AG08396 (cell line): Measurements from ENCODE around the gene PTK7.

Source experiments
- DNase-seq: peaks from one replicate; pipeline ENCODE4 v3.0.0; 2012; ENCODE audit warnings: low spot score, mixed read lengths

The PTK7 gene

GRCh38 chr6:43180058-43180457 lies 103.9 kb downstream of the PTK7 start:
- DNase-seq, result no peak

DNA sequence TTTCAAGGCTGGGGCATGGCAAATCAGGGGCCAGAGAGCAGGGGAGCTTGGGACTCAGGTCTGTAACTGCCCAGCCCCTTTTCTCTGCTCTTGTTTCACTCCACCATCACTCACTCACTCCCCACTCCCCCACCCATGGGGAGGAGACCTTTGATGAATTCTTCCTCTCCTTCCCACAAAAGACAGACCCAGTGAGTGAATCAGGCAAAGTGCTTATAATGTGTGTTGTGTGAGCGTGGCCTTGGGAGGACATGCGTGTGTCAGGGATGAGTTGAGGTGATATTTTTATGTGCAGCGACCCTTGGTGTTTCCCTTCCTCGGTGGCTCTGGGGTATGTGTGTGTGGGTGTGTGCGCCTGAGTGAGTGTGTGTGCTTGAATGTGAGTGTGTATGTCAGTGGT lies 104.9 kb downstream of the PTK7 start:
- DNase-seq, result no peak

DNA sequence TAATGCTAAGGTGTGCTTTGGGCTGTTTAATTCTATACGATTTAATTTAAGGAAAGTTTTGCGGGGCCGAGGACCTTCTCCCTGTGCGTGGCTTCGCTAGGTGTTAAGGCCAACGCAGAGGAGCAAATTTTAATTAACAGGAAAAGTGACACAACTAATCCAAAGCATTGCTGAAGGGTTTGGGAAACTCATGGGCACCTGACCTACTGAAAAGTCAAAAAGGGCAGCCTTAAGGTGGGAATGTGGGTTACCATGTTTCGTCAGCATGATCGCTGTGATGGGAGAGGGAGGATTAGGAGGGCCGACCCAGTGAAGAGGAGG lies 105.5 kb downstream of the PTK7 start:
- no peak for DNase-seq

DNA sequence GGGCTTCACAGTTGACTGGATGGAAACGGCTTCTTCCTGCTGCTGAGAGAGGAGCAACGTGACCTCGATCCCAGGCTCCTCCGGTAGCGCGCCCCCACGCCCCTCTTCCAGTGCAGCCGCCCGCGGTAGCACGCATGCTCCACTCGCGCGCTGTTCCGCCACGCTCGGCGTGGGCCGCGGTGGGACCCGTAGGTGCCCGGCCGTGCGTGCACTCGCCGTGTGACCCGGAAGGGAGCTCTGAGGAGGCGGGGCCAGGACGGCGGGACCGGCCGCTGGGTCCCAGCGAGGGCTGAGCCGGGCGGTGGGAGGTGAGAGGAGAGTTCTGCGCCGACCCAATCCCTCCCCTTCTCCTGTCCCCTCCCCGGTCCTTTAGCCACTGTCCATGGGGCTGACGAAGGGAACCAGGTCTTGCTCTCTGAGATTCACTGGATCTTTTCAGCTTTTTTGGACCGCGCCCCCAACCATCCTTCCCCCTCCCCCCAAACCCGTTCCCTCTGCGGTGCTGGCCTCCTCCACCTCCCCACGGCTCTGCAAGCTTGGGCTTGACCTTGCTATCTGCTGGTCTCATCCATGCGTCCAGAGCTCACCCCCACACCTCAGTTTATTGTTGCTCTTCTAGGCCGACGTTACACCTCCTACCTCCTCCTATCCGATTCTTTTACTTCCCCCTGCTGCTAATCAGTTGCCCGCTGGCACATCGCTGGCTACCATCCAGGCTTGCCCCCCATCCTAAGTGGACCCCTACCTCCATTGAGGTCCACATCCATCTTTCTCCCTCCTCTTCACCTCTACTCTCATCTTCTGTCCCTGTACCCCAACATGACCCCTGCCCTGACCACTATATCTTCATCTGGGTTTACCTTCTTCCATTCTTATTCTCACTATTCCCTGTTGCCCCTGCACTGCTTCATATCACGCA lies 106.1 kb downstream of the PTK7 start, which contains the start of gene CUL9:
CUL9 (plus strand) TSS at position 255 of the 919 bp plus-strand sequence. CDS start 2,115 bp downstream, outside the sequence.
- DNase-seq, result peak; percentile 89

- DNase-seq, result no peak
Observed at GRCh38 chr6:43183441-43183840, 107.3 kb downstream of the PTK7 start.

- no peak for DNase-seq
Observed at GRCh38 chr6:43184268-43184985, 108.3 kb downstream of the PTK7 start.

DNA sequence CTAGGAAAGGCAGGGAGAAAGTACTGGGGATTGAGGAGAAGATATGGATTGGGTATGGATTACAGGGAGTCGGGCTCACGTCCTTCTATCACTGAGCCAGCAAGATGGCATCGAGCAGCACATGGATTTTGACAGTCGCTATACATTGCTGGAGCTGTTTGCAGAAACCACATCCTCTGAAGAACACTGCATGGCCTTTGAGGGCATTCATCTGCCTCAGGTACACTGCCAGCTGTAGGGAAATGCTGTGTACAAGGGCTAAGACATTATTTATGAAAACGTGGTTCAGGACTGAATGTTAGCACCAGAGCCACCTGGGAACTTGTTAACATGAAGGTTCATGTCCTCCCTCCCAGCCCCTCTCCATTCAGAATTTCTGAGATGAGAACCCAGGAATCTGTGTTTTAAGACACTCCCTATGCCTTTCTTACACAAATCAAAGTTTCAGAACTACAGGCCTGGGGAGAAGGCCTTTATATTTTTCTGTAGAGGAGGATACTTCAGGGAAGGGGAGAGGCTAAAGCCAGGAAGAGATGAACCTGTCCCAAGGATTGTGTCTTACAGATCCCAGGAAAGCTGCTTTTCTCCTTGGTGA lies 109.4 kb downstream of the PTK7 start:
- no peak for DNase-seq

GRCh38 chr6:43186019-43186418 lies 109.9 kb downstream of the PTK7 start:
- DNase-seq, result no peak

GRCh38 chr6:43186706-43187105 lies 110.6 kb downstream of the PTK7 start:
- no peak for DNase-seq

DNA sequence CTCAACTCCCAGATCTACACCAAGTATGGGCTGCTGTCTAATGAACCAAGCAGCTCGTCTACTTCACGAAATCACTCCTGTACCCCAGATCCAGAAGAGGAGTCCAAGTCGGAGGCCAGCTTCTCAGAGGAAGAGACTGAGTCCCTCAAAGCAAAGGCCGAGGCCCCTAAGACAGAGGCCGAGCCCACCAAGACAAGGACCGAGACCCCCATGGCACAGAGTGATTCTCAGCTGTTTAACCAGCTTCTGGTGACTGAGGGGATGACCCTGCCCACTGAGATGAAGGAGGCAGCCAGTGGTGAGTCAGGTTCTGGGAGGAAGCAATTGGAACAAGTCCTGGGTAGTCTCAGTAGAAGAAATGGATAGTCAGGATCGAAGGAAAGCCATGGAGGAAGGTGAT lies 111.7 kb downstream of the PTK7 start:
- DNase-seq, result no peak

- DNase-seq, result no peak
Observed at GRCh38 chr6:43188426-43188825, 112.3 kb downstream of the PTK7 start.

DNA sequence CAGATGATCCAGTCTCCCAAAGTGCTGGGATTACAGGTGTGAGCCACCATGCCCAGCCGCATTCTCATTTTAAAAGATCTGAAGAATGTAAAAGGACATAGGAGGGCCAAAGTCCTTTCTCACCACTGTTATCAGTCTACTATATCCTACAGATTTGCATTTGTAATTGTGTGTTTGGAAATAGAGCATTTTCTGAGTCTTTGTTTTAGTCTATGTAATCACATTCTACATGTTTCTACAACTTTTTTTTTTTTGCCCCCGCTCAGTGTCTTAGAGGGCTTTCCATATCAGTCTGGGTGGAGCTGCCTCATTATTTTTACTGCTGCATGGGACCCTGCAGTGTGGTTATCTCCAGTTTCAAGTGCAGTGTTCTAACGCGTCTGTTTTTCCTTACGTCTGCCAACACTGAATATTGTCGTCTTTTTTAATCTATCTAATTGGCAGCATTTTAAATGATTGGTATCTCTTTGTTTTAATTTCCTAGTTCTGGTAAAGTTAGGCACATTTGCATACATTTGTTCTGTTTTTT lies 113.7 kb downstream of the PTK7 start:
- DNase-seq, result no peak

GRCh38 chr6:43192911-43193310 lies 116.8 kb downstream of the PTK7 start:
- DNase-seq, result no peak

DNA sequence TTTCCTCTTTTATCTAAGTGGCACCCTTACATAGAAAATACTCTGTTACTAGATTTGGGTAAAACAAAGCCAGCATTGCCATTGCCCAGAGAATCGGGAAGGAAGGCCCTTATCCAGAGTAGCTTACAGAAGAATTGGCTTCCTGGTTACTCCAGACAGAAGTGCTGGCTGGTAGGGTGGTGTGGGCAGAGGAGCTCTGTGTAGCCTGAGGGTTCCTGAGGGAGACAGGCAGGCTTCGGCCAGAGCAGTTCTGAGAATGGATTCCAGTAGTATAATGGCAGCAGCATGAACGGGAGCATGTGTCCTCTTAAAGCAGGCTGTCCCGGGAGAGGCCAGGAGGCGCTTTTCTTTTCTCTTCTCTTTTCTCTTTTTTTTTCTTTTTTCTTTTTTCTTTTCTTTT lies 117.8 kb downstream of the PTK7 start:
- DNase-seq, result no peak

GRCh38 chr6:43196337-43196736 lies 120.2 kb downstream of the PTK7 start:
- no peak for DNase-seq

DNA sequence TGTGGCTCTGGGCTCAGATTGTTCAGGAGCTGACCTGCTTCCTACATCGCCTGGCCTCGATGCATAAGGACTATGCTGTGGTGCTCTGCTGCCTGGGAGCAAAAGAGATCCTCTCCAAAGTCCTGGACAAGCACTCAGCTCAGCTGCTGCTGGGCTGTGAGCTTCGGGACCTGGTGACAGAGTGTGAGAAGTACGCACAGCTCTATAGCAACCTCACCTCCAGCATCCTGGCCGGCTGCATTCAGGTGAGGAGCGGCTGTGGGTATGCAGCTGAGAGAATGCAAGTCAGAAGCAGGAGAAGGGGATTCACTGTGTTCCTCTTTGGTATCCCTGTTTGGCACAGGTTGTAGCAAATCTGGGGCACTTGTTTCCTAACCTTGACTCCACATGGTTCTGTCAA lies 123.8 kb downstream of the PTK7 start:
- DNase-seq, result no peak

GRCh38 chr6:43200541-43200940 lies 124.4 kb downstream of the PTK7 start:
- DNase-seq, result no peak

- no peak for DNase-seq
Observed at GRCh38 chr6:43202451-43202850, 126.3 kb downstream of the PTK7 start.

DNA sequence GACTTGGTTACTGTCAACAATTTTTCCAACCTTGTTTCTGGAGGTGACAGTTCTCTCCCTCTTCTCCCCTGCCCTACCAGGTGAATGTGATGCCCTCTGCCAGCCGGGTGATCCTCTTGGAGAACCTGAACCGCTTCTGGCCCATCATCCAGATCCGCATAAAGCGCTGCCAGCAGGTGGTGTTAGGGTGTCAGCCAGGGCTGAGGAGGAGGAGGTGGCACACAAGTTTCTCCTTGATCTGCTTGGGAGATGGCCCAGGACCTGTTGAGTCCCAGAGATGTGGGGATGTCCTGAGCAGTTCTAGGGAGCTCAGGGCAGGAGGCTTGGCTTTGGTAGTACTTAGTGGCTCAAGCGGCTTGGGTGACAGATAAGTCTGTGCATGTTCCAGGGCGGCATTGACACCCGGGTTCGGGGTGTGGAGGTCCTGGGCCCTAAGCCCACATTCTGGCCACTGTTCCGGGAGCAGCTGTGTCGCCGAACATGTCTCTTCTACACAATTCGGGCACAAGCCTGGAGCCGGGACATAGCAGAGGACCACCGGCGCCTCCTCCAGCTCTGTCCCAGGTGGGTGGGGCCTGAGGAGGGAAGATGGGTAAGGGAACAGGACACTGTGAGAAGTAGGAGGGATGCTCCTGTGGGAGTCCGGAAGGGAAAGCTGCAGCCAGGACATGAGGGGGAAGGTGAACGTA lies 127.1 kb downstream of the PTK7 start:
- no peak for DNase-seq

- DNase-seq, result no peak
Observed at GRCh38 chr6:43203718-43204095, 127.6 kb downstream of the PTK7 start.

DNA sequence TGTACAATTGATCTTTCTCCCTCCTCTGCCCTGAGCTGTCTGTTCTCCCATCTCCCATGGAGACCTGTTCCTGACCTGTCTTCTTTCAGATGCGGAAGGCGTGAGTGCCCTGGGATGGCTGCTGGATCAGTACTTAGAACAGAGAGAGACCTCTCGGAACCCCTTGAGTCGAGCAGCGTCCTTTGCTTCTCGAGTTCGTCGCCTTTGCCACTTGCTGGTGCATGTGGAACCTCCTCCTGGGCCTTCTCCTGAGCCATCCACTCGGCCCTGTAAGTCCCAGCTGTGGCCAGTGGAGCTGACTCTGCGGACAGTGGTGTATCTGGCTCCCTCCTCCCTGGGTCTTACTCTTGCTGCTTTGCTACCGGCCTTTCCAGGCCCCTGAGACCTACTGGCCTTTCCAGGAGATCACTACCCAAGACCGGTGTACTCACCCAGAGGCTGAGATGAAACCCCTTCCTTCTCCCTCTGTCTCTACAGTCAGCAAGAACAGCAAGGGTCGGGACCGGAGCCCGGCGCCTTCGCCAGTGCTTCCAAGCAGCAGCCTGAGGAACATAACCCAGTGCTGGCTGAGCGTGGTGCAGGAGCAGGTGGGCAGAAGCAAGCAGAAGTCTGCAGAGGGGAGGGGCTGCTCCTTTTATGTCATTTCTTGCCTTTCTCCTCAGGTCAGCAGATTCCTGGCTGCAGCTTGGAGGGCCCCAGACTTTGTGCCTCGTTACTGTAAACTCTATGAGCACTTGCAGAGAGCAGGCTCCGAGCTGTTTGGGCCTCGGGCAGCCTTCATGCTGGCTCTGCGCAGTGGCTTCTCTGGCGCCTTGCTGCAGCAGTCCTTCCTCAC lies 128.4 kb downstream of the PTK7 start:
- DNase-seq, result no peak
